GM23248 (cell line): ENCODE results near the gene B9D1. TPM values are rescaled to one million over a fixed set of nuclear protein-coding genes. Genes with fewer than 3 reads are reported as not detected.

Experiments used
- DNase-seq: peaks from one replicate; pipeline ENCODE4 v3.0.0-alpha.2; 2015
- H2AFZ ChIP-seq: fragments of 200-600 bp; sonication (generic); 2 replicates; pipeline ENCODE4 v1.6.1; 2016; ENCODE audit warnings: antibody characterized with exemption
- H3F3A ChIP-seq: fragments of 200-600 bp; sonication (generic); 2 replicates; pipeline ENCODE4 v1.6.1; 2016; ENCODE audit warnings: mild to moderate bottlenecking, antibody characterized with exemption, mixed run types; ENCODE audit not compliant: insufficient read depth
- H3K27ac ChIP-seq: fragments of 200-600 bp; sonication (generic); 2 replicates; pipeline ENCODE4 v1.5.1; 2016; ENCODE audit warnings: mild to moderate bottlenecking
- H3K27me3 ChIP-seq: fragments of 200-600 bp; sonication (generic); replicated peaks from 2 replicates; pipeline ENCODE4 v1.6.1; 2016; ENCODE audit warnings: mild to moderate bottlenecking; ENCODE audit not compliant: insufficient read depth
- H3K36me3 ChIP-seq: fragments of 200-600 bp; sonication (generic); 2 replicates; pipeline ENCODE4 v1.6.1; 2016; ENCODE audit warnings: low read depth, mild to moderate bottlenecking
- H3K4me1 ChIP-seq: fragments of 200-600 bp; sonication (generic); 2 replicates; pipeline ENCODE4 v1.6.1; 2016; ENCODE audit warnings: mild to moderate bottlenecking; ENCODE audit not compliant: insufficient read depth
- H3K4me2 ChIP-seq: fragments of 200-600 bp; sonication (generic); one replicate; pipeline ENCODE4 v1.6.1; 2016; ENCODE audit warnings: mild to moderate bottlenecking; ENCODE audit not compliant: unreplicated experiment
- H3K4me3 ChIP-seq: fragments of 200-600 bp; sonication (generic); 2 replicates; pipeline ENCODE4 v1.5.1; 2016; ENCODE audit warnings: mild to moderate bottlenecking
- H3K79me2 ChIP-seq: fragments of 200-600 bp; sonication (generic); 2 replicates; pipeline ENCODE4 v1.6.1; 2016; ENCODE audit warnings: mild to moderate bottlenecking; ENCODE audit not compliant: insufficient read depth
- H3K9ac ChIP-seq: fragments of 200-600 bp; sonication (generic); 2 replicates; pipeline ENCODE4 v1.6.1; 2016; ENCODE audit warnings: mild to moderate bottlenecking
- H3K9me2 ChIP-seq: fragments of 200-600 bp; sonication (generic); 2 replicates; pipeline ENCODE4 v1.6.1; 2016; ENCODE audit warnings: mixed run types, mild to moderate bottlenecking, moderate library complexity; ENCODE audit not compliant: insufficient read depth
- H3K9me3 ChIP-seq: fragments of 200-600 bp; sonication (generic); one replicate; pipeline ENCODE4 v1.6.1; 2017; ENCODE audit warnings: low read depth
- H4K20me1 ChIP-seq: fragments of 200-600 bp; sonication (generic); 2 replicates; pipeline ENCODE4 v1.6.0; 2016; ENCODE audit not compliant: insufficient read depth
- EZH2 ChIP-seq: fragments of 200-600 bp; sonication (generic); IDR thresholded peaks from 2 replicates; pipeline ENCODE4 v1.6.1; 2018; ENCODE audit warnings: antibody characterized with exemption, mild to moderate bottlenecking; ENCODE audit not compliant: insufficient read depth, poor library complexity, severe bottlenecking
- EZH2phosphoT487 ChIP-seq: fragments of 200-600 bp; sonication (generic); IDR thresholded peaks from 2 replicates; pipeline ENCODE4 v1.6.1; 2018; ENCODE audit warnings: antibody characterized with exemption, moderate library complexity, mild to moderate bottlenecking, low read depth; ENCODE audit not compliant: insufficient read depth
- WGBS, 2 experiments: methylation state at CpG; one replicate each; pipeline ENCODE4 v1.1.6; 2015 to 2017; ENCODE audit warnings: low lambda C conversion rate in 2 of 2, low coverage in 1 of 2; ENCODE audit errors: missing lambda C conversion rate in 2 of 2; 5-methylcytosine and 5-hydroxymethylcytosine counted together
- in situ Hi-C: fragments of 300-500 bp; cut with MboI; formaldehyde crosslinking; loops from 2 replicates; pipeline ENCODE4 v1.15.0; 2020
- polyA plus RNA-seq: library from polyadenylated mRNA; unstranded; fragments of >200 nt; fragmentation: Nextera tagmentation; extraction: Ambion mirVana; gene quantifications from 2 replicates; pipeline ENCODE4 v1.2.1, GENCODE V29; 2016
- total RNA-seq: library from RNA; depleted of rRNA; stranded (reverse); fragments of >200 nt; shearing (Covaris generic); gene quantifications from 2 replicates; pipeline ENCODE4 v1.2.3, GENCODE V29; 2014

The B9D1 gene
- total and polyA plus RNA-seq, 2 experiments from 2014 or later, result 15.5 to 24.4 TPM

- TF ChIP-seq EZH2phosphoT487 (no peak), EZH2 (no peak)
- peaks cover 46% of the 10 kb centered on the region for H3K4me1 ChIP-seq
These were observed 34.0 kb downstream of the B9D1 start for GRCh38 chr17:19328441-19329061.

GRCh38 chr17:19327031-19327783 lies 35.3 kb downstream of the B9D1 start:
- no peak overlapping the region for H3K9ac ChIP-seq
- H3K27ac ChIP-seq, result peak overlapping the region; percentile 54
- peaks cover 57% of the 10 kb centered on the region for H3F3A ChIP-seq
- H3K4me3 ChIP-seq, result no peak overlapping the region
- H3K4me1 ChIP-seq, result peaks cover 40% of the 10 kb centered on the region
- H2AFZ ChIP-seq, result no peak overlapping the region
- in situ Hi-C loops, result no loop called here
- no peaks in the 10 kb centered on the region for H3K79me2 ChIP-seq
- no peaks in the 10 kb centered on the region for H3K9me2 ChIP-seq
- H3K4me2 ChIP-seq, result peak overlapping the region; percentile 64
- H3K9me3 ChIP-seq, result no peaks in the 10 kb centered on the region
- TF ChIP-seq EZH2, result no peak
- TF ChIP-seq EZH2phosphoT487, result no peak
- DNase-seq, result peak; percentile 89
- peaks cover 6% of the 10 kb centered on the region for H3K36me3 ChIP-seq
- WGBS, 2 experiments, result 53 to 56% methylated on average over 14 of the region's 14 CpGs
- H3K27me3 ChIP-seq, result no peaks in the 10 kb centered on the region
- no peaks in the 10 kb centered on the region for H4K20me1 ChIP-seq

More at GRCh38 chr17:19328441-19329061, 34.0 kb downstream of the B9D1 start:
- H3K9me2 ChIP-seq, result no peaks in the 10 kb centered on the region
- H3K79me2 ChIP-seq, result no peaks in the 10 kb centered on the region
- 98 to 99% methylated on average over 10 of the region's 10 CpGs for WGBS, 2 experiments
- in situ Hi-C loops, result no loop called here
- H2AFZ ChIP-seq, result no peak overlapping the region
- H3K36me3 ChIP-seq, result peaks cover 6% of the 10 kb centered on the region
- no peak for DNase-seq
- H3K27me3 ChIP-seq, result no peaks in the 10 kb centered on the region
- H4K20me1 ChIP-seq, result no peaks in the 10 kb centered on the region
- no peaks in the 10 kb centered on the region for H3K9me3 ChIP-seq
- no peak overlapping the region for H3K4me3 ChIP-seq
- H3K9ac ChIP-seq, result no peak overlapping the region
- peaks cover 59% of the 10 kb centered on the region for H3F3A ChIP-seq
- H3K4me2 ChIP-seq, result no peak overlapping the region
- H3K27ac ChIP-seq, result no peak overlapping the region

GRCh38 chr17:19325542-19325941 lies 37.0 kb downstream of the B9D1 start:
- Histone ChIP-seq H3K36me3 (peaks cover 6% of the 10 kb centered on the region), H3K9ac (no peak overlapping the region), H3K4me1 (peaks cover 25% of the 10 kb centered on the region), H3K9me3 (no peaks in the 10 kb centered on the region), H3K4me3 (no peak overlapping the region), H3K27me3 (no peaks in the 10 kb centered on the region), H3F3A (peaks cover 41% of the 10 kb centered on the region), H3K4me2 (no peak overlapping the region), H3K79me2 (no peaks in the 10 kb centered on the region), H4K20me1 (no peaks in the 10 kb centered on the region), H2AFZ (no peak overlapping the region), H3K27ac (no peak overlapping the region), H3K9me2 (no peaks in the 10 kb centered on the region)
- DNase-seq, result no peak
- no peak for TF ChIP-seq EZH2phosphoT487
- TF ChIP-seq EZH2, result no peak
- in situ Hi-C loops, result no loop called here

- no peak overlapping the region for H2AFZ ChIP-seq
- H3K4me2 ChIP-seq, result no peak overlapping the region
- WGBS, 2 experiments, result 93 to 95% methylated on average over 1 of the region's 1 CpG
- H3K27me3 ChIP-seq, result no peaks in the 10 kb centered on the region
- H3K9ac ChIP-seq, result no peak overlapping the region
- H3K4me1 ChIP-seq, result peaks cover 14% of the 10 kb centered on the region
- DNase-seq, result no peak
- no peaks in the 10 kb centered on the region for H3K79me2 ChIP-seq
- H4K20me1 ChIP-seq, result no peaks in the 10 kb centered on the region
- H3K4me3 ChIP-seq, result no peak overlapping the region
- in situ Hi-C loops, result no loop called here
- no peak for TF ChIP-seq EZH2
- no peak for TF ChIP-seq EZH2phosphoT487
- H3K9me3 ChIP-seq, result no peaks in the 10 kb centered on the region
- H3F3A ChIP-seq, result peaks cover 28% of the 10 kb centered on the region
- H3K9me2 ChIP-seq, result no peaks in the 10 kb centered on the region
- H3K27ac ChIP-seq, result no peak overlapping the region
- H3K36me3 ChIP-seq, result peaks cover 6% of the 10 kb centered on the region
These were observed 39.7 kb downstream of the B9D1 start for GRCh38 chr17:19322861-19323260.
